Measurements from ENCODE around the gene PMEPA1. TPM values are rescaled to one million over a fixed set of nuclear protein-coding genes. Genes with fewer than 3 reads are reported as not detected.

PMEPA1 gene
- total RNA-seq, 2 experiments from 2014 or later: 0.37 TPM; not detected in 1

DNA sequence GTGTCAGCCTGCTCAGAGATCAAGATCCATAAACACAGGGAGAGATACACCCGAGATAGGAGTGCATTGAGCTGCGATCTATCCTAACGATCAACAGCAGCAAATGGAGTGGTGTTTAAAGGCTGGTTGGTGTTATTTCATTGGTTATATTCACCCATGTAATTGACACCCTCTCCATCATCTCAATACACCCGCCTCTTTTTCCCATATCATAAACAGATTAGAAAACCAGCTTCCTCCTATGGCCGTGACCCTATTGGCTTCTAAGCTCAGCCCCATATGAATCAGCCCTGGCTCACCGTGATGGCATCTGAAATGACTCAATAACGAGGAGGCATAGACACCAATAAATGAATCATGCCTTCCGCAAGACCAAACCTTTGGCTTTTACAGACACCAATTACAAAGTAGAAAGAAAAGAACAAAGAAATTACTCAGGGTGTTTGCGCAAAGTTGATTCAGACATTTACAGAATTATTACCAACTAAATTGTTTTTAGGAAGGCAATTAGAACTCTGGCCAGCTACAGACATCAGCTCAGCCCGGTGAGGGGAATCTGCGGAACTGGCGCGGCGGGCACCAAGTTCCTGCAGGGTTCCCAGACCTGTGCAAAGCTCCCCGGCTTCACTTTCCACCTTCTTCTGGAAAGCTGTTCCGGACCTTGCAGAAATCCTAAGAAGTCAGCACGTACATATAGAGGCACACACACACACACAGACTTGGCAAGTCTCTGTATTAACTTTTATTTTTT lies 11.5 kb downstream of the PMEPA1 start:
- no peaks in the 10 kb centered on the region for H3K36me3 Mint-ChIP-seq (ENCODE audit: low read depth)
- H3K27me3 Mint-ChIP-seq (ENCODE audit: low read depth): no peaks in the 10 kb centered on the region
- ATAC-seq: peak; percentile 68
- no peak overlapping the region for H3K27ac Mint-ChIP-seq
- peaks cover 15% of the 10 kb centered on the region for H3K4me1 Mint-ChIP-seq (ENCODE audit: low read depth)
- POLR2A ChIA-PET: no interaction called here
- no peaks in the 10 kb centered on the region for H3K9me3 Mint-ChIP-seq (ENCODE audit: insufficient read depth)
- CTCF ChIA-PET: interaction anchor here (1.7 kb wide), 1 partner anchor 12 kb away, joined by 7 read pairs; the partner anchor contains the start of gene PMEPA1
- H3K4me3 Mint-ChIP-seq: no peak overlapping the region
- DNase-seq: peak; percentile 48

DNA sequence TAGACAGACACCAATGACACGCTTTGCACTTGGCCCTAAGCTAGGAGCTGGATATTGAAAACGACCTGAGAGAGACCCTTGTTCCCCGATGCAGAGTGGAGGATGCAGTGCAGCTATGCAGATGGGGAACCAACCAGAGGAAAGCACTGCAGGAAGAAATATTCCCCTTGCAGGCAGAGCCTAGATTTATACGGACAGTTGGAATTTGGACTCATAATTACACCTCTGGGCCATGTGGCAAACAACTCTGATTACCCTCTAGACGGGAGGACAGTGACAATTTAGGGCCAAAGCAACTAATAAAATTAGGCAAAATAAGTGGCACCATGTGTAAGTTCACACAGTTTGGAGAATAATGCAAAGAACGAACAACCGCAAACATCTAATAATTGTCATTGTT lies 12.3 kb downstream of the PMEPA1 start:
- Mint-ChIP-seq H3K27ac (no peak overlapping the region), H3K4me3 (no peak overlapping the region)

DNA sequence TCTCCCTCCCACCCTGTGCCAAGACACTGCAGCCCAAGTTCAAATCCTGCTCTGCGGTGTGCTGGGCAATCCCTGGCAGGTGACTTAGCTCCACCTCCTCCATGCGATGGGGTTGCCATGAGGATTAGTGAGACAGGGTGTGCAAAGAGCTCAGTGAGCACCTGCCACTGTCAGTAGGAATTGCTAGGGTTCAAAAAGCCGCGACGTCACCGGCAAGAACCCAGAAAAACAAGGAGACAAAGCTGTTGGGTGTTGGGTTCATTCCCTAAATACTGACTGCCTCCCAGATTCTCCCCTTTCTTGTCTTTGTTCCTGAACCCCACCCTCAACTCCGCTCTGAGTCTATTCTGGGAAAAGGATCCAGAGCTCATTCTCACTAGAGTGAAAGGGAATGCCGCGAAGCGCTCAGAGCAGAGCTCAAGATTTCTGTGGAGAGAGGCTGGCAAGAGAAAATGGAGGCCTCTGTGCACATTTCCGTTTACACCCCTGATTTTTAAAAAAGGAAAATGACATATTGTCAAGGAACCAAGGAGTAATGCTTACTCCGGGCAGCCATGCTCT lies 13.3 kb downstream of the PMEPA1 start:
- ChIA-PET POLR2A (no interaction called here), CTCF (interaction anchor here (0.7 kb wide), 1 partner anchor 14 kb away, joined by 3 read pairs; no protein-coding TSS in a partner anchor)
- Mint-ChIP-seq H3K36me3 (ENCODE audit: low read depth) (no peaks in the 10 kb centered on the region), H3K27ac (no peak overlapping the region), H3K27me3 (ENCODE audit: low read depth) (no peaks in the 10 kb centered on the region), H3K9me3 (ENCODE audit: insufficient read depth) (no peaks in the 10 kb centered on the region), H3K4me3 (no peak overlapping the region), H3K4me1 (ENCODE audit: low read depth) (peaks cover 15% of the 10 kb centered on the region)
- no peak for ATAC-seq
- no peak for DNase-seq

More for the DNA sequence above, 12.3 kb downstream of the PMEPA1 start:
- no peak for ATAC-seq
- H3K9me3 Mint-ChIP-seq (ENCODE audit: insufficient read depth): no peaks in the 10 kb centered on the region
- no peaks in the 10 kb centered on the region for H3K36me3 Mint-ChIP-seq (ENCODE audit: low read depth)
- ChIA-PET POLR2A (no interaction called here), CTCF (no interaction called here)
- H3K4me1 Mint-ChIP-seq (ENCODE audit: low read depth): peaks cover 15% of the 10 kb centered on the region
- H3K27me3 Mint-ChIP-seq (ENCODE audit: low read depth): no peaks in the 10 kb centered on the region
- DNase-seq: no peak

DNA sequence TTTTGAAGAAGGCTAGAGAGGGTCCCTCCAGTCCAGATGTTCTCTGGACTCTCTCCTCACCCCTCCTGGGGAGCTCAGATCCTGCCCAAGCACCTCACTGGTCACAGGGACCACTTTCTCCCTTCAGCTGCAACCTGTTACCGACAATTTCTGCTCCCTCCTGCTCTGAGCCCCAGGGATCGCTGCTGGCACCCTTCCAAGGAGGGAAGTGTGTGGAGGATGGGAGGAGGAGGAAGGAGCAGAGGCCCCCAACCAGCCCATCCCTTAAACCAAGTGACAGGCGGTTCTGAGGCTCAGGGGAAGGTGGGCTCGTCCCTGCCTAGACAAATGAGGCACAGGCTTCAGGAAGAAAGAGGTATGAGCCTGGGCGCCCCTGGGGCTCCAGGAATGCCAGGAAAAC lies 13.9 kb downstream of the PMEPA1 start:
- ATAC-seq (no peak), DNase-seq (no peak)
- POLR2A ChIA-PET: no interaction called here
- CTCF ChIA-PET: interaction anchor here (1.1 kb wide), 1 partner anchor 73 kb away, joined by 3 read pairs; no protein-coding TSS in a partner anchor
- peaks cover 15% of the 10 kb centered on the region for H3K4me1 Mint-ChIP-seq (ENCODE audit: low read depth)
- H3K27ac Mint-ChIP-seq: no peak overlapping the region
- no peaks in the 10 kb centered on the region for H3K27me3 Mint-ChIP-seq (ENCODE audit: low read depth)
- no peaks in the 10 kb centered on the region for H3K9me3 Mint-ChIP-seq (ENCODE audit: insufficient read depth)
- no peaks in the 10 kb centered on the region for H3K36me3 Mint-ChIP-seq (ENCODE audit: low read depth)
- no peak overlapping the region for H3K4me3 Mint-ChIP-seq

DNA sequence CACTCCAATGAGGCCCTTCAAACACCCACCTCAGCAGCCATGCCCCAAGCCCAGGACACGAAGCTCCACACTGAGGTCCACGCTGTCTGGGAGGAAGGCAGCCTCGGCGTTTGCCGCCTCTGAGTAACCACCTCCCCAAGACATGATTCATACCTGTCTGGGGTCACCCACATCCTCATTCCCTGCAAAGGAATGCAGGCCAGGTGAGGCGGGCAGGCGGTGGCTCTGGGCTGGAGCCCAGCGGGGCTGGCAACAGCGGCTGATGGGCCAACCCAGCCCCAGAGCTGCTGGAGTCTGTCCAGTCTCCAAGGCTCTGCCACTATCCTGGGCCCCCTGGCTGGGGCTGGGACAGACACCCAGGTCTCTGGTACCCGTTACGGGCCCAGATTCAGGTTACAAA lies 14.8 kb downstream of the PMEPA1 start:
- no peak for DNase-seq
- CTCF ChIA-PET: interaction anchor here (1.1 kb wide), 1 partner anchor 72 kb away, joined by 3 read pairs; no protein-coding TSS in a partner anchor
- no peaks in the 10 kb centered on the region for H3K27me3 Mint-ChIP-seq (ENCODE audit: low read depth)
- ATAC-seq: no peak
- peaks cover 15% of the 10 kb centered on the region for H3K4me1 Mint-ChIP-seq (ENCODE audit: low read depth)
- no peaks in the 10 kb centered on the region for H3K36me3 Mint-ChIP-seq (ENCODE audit: low read depth)
- no peak overlapping the region for H3K27ac Mint-ChIP-seq
- no peak overlapping the region for H3K4me3 Mint-ChIP-seq
- POLR2A ChIA-PET: no interaction called here
- no peaks in the 10 kb centered on the region for H3K9me3 Mint-ChIP-seq (ENCODE audit: insufficient read depth)

DNA sequence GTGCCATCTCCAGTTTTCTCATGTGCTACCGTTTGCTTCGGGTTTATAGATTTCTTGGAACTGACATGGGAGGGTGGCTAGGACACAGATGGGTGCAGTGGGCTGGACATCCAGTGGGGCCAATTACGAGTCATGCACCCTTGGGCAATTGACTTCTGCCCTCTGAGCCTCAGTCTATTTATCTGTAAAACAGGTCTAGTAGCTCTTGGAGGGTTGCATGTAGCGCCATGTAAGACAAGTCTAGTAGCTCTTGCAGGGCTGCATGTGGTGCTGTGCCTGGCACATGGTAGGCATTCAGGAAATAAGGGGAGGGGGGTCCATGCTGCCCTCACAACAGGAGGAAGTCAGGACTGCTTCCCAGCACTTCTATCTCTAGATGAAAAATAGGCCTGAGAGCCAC lies 15.3 kb downstream of the PMEPA1 start:
- CTCF ChIA-PET: no interaction called here

DNA sequence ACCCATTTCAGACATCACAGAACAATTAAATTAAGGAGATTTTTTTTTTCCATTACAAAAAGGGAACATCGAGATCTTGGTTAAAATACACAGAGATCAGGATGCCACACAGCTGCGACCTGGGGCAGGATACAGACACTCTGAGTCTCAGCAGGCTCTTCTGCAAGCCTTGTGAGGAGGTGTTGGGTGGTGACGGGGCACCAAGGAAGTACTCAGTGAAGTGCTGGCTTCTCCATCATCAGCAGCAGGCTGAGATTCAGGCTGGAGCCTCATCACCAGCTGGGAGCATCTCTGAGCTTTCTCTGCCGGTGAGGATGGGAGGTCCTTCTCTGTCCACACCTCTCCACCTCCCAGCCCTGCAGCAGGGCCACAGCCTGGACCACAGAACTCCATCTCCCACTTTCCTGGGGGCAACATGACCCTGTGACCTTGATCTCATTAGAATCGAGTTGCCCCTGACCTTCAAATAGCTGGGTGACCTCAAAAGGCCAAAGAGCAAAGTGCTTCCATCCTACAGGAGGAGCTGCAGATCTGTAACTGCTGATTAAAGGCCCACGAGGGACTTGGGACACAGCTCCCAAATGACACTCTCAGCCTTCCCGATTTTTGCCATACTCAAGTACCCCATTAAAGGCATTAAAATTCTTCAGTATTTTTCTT lies 16.0 kb downstream of the PMEPA1 start:
- Mint-ChIP-seq H3K4me1 (ENCODE audit: low read depth) (peaks cover 11% of the 10 kb centered on the region), H3K4me3 (no peak overlapping the region), H3K27ac (no peak overlapping the region), H3K27me3 (ENCODE audit: low read depth) (no peaks in the 10 kb centered on the region), H3K36me3 (ENCODE audit: low read depth) (no peaks in the 10 kb centered on the region), H3K9me3 (ENCODE audit: insufficient read depth) (no peaks in the 10 kb centered on the region)
- ATAC-seq (no peak), DNase-seq (no peak)
- POLR2A ChIA-PET: no interaction called here
- CTCF ChIA-PET: no interaction called here

More for the DNA sequence above, 15.3 kb downstream of the PMEPA1 start:
- ATAC-seq (no peak), DNase-seq (no peak)
- Mint-ChIP-seq H3K27me3 (ENCODE audit: low read depth) (no peaks in the 10 kb centered on the region), H3K27ac (no peak overlapping the region), H3K36me3 (ENCODE audit: low read depth) (no peaks in the 10 kb centered on the region), H3K4me3 (no peak overlapping the region), H3K9me3 (ENCODE audit: insufficient read depth) (no peaks in the 10 kb centered on the region), H3K4me1 (ENCODE audit: low read depth) (peaks cover 15% of the 10 kb centered on the region)
- POLR2A ChIA-PET: no interaction called here

DNA sequence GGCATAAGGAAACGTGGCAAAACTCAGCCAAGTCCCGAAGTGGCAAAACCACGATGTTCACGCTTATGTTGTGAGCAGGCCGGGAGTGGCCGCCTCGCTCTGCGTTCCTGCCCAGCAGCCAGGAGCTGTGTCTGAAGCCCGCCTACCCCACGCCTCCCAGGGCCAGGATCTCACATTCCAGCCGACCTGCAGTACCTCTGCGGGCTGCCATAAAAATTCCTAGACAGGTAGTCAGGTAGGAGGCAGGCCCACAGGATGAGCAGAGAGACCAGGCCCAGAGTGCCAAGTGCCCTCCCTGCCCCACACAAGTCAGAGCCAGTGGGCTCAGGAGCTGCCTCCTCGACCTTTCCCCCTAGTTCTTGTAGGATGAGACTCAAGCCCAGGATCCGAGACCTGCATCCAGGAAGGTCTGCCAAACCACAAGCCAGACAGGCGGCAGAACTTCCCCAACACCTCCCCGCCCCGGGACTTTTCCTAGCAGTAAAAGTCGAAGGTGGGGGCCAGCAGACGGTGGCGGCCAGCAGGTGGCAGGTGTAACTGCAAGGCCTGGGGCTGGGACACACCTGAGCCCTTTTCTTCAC lies 16.7 kb downstream of the PMEPA1 start:
- Mint-ChIP-seq H3K36me3 (ENCODE audit: low read depth) (no peaks in the 10 kb centered on the region), H3K4me3 (no peak overlapping the region), H3K4me1 (ENCODE audit: low read depth) (peaks cover 5% of the 10 kb centered on the region), H3K9me3 (ENCODE audit: insufficient read depth) (no peaks in the 10 kb centered on the region), H3K27me3 (ENCODE audit: low read depth) (no peaks in the 10 kb centered on the region), H3K27ac (no peak overlapping the region)
- ChIA-PET POLR2A (no interaction called here), CTCF (no interaction called here)
- ATAC-seq (no peak), DNase-seq (no peak)

DNA sequence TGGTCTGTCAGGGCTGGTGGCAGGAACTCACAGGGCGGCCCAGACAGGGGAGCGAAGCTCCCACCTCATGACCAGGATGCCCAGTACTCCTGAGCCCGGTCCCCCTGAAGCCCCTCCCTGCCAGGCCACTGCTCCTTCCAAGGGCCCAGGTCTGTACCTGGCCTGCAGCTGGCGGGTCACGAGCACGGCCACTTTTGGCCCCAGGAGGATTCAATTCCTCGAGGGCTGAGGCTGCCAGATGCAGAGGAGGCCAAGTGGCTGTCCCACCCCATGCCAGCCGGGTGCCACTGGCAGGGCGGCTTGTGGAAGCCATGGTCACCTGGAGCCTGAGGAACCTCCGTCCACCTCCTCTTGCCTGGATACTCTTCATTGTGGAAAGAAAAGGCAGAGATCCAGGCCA lies 17.4 kb downstream of the PMEPA1 start:
- no peak for DNase-seq
- H3K9me3 Mint-ChIP-seq (ENCODE audit: insufficient read depth): no peaks in the 10 kb centered on the region
- H3K27ac Mint-ChIP-seq: no peak overlapping the region
- no peaks in the 10 kb centered on the region for H3K36me3 Mint-ChIP-seq (ENCODE audit: low read depth)
- no peaks in the 10 kb centered on the region for H3K27me3 Mint-ChIP-seq (ENCODE audit: low read depth)
- H3K4me1 Mint-ChIP-seq (ENCODE audit: low read depth): no peaks in the 10 kb centered on the region
- POLR2A ChIA-PET: no interaction called here
- no peak for ATAC-seq
- CTCF ChIA-PET: no interaction called here
- H3K4me3 Mint-ChIP-seq: no peak overlapping the region

DNA sequence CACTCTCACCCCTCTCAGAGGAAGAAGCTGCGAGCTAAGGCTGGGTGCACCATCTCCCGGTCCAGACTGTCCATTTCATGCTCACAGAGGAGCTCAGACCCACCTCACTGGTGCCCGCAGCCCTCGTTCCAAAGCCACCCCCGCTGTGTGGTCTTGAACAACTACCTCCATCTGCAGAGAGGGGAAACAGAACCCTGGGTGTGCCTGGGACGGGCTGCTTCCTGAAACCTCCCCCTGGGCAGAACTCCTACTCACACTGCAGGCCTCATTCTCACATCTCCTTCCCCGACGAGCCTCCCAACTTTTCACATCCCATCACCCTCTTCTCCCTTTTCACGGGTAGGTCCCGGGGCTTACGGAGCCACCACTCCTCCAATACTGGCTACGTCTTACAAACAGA lies 18.1 kb downstream of the PMEPA1 start:
- POLR2A ChIA-PET: no interaction called here
- Mint-ChIP-seq H3K36me3 (ENCODE audit: low read depth) (no peaks in the 10 kb centered on the region), H3K4me1 (ENCODE audit: low read depth) (no peaks in the 10 kb centered on the region), H3K9me3 (ENCODE audit: insufficient read depth) (no peaks in the 10 kb centered on the region), H3K4me3 (no peak overlapping the region), H3K27ac (no peak overlapping the region), H3K27me3 (ENCODE audit: low read depth) (no peaks in the 10 kb centered on the region)
- ATAC-seq: no peak
- CTCF ChIA-PET: no interaction called here
- no peak for DNase-seq

DNA sequence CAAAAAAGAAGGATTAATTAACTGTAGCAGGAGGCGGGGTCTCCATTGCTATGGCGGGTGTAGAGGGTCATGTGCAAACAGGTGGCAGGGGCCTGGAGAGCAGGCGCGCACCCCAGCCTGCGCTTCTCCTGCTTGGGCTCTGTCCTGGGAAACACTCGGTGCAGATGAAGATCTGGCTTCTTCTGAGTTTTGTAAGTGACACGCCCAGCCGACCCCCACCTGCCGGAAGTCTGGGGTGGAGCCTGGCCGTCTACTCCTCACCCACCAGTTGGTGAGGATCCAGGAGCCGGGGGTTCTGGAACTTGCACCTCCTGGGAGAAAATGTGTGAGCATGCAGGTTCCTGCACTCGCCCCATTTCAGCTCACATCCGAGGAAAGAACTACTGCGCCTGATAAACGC lies 19.3 kb downstream of the PMEPA1 start:
- H3K9me3 Mint-ChIP-seq (ENCODE audit: insufficient read depth): no peaks in the 10 kb centered on the region

More for the DNA sequence above, 19.3 kb downstream of the PMEPA1 start:
- no peak overlapping the region for H3K4me3 Mint-ChIP-seq
- POLR2A ChIA-PET: no interaction called here
- no peak overlapping the region for H3K27ac Mint-ChIP-seq
- ATAC-seq: no peak
- no peak for DNase-seq
- H3K36me3 Mint-ChIP-seq (ENCODE audit: low read depth): no peaks in the 10 kb centered on the region
- CTCF ChIA-PET: no interaction called here
- H3K4me1 Mint-ChIP-seq (ENCODE audit: low read depth): no peaks in the 10 kb centered on the region
- no peaks in the 10 kb centered on the region for H3K27me3 Mint-ChIP-seq (ENCODE audit: low read depth)
